Measurements from ENCODE around the gene FKBP4.

The FKBP4 gene

DNA sequence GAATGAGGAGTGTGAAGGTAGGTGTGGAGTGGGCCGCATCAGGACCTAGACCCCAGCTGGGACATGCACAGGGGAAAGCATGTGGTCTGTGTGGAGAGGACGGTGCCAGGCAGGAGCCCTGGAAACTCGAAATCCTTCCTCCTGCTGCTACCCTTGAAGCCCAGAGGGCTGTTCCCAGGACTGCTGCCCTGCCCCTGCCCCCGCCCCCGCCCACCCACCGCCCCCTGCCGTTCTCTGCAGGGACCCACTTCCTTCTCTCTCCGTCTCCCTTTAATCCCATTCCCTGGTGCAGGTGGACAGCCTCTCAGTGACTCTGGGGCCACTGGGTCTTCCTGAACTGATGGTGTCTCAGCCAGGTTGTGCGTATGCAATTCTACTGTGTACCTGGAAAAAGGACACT, 25.7 kb downstream of the FKBP4 start:
- no peak overlapping the region for H3K18ac ChIP-seq (ENCODE audit: low read depth in 1 of 2, low read length in 2 of 2)
- no peak overlapping the region for H2AFZ ChIP-seq (ENCODE audit: low read depth, low read length)
- H4K91ac ChIP-seq (ENCODE audit: low read length), result no peak overlapping the region
- no peak overlapping the region for H3K4me2 ChIP-seq (ENCODE audit: low read length, poor library complexity, severe bottlenecking)
- H3K27me3 ChIP-seq (ENCODE audit: control insufficient read depth in 1 of 2, insufficient read depth in 1 of 2, low read length in 2 of 2), result no peaks in the 10 kb centered on the region
- peaks cover 78 to 82% of the 10 kb centered on the region in 2 experiments for H3K36me3 ChIP-seq (ENCODE audit: control insufficient read depth in 1 of 2, insufficient read depth in 2 of 2, low read depth in 1 of 2, low read length in 2 of 2)
- H3K23ac ChIP-seq (ENCODE audit: low read length in 2 of 2), result no peak overlapping the region
- no peaks in the 10 kb centered on the region for H3K4me1 ChIP-seq (ENCODE audit: control insufficient read depth, insufficient read depth, low read depth, low read length)
- H2BK15ac ChIP-seq (ENCODE audit: low read depth, poor library complexity, severe bottlenecking), result no peak overlapping the region
- H3K9ac ChIP-seq (ENCODE audit: low read length), result no peak overlapping the region
- no peak for DNase-seq
- no peak overlapping the region for H2BK120ac ChIP-seq (ENCODE audit: low read depth, low read length)
- H3K27ac ChIP-seq (ENCODE audit: low read length, poor library complexity, severe bottlenecking), result no peak overlapping the region
- H2BK12ac ChIP-seq (ENCODE audit: low read length in 2 of 2), result no peak overlapping the region
- H3K9me3 ChIP-seq (ENCODE audit: control insufficient read depth, low read length), result no peaks in the 10 kb centered on the region
- no peak overlapping the region for H2BK5ac ChIP-seq (ENCODE audit: low read depth, low read length, poor library complexity, severe bottlenecking)
- no peak overlapping the region for H3K14ac ChIP-seq (ENCODE audit: low read length in 2 of 2)
- H4K8ac ChIP-seq (ENCODE audit: low read length), result no peak overlapping the region
- H3K4me3 ChIP-seq (ENCODE audit: insufficient read depth in 1 of 2, low read depth in 1 of 2, low read length in 2 of 2), result no peak overlapping the region
- WGBS, result 85% methylated on average over 7 of the region's 9 CpGs
- no peak overlapping the region for H3K4ac ChIP-seq (ENCODE audit: low read depth in 1 of 2, low read length in 2 of 2)
- no peak overlapping the region for H2AK5ac ChIP-seq (ENCODE audit: low read length, severe bottlenecking)
- H3K79me1 ChIP-seq (replicated peaks; ENCODE audit: low read length, poor library complexity, severe bottlenecking), result peaks cover 14% of the 10 kb centered on the region

GRCh38 chr12:2823483-2823882, 28.7 kb downstream of the FKBP4 start:
- Histone ChIP-seq H4K91ac (ENCODE audit: low read length) (no peak overlapping the region), H3K9ac (ENCODE audit: low read length) (no peak overlapping the region), H2BK15ac (ENCODE audit: low read depth, poor library complexity, severe bottlenecking) (no peak overlapping the region), H2BK5ac (ENCODE audit: low read depth, low read length, poor library complexity, severe bottlenecking) (no peak overlapping the region), H3K18ac (ENCODE audit: low read depth in 1 of 2, low read length in 2 of 2) (no peak overlapping the region), H3K4me1 (ENCODE audit: control insufficient read depth, insufficient read depth, low read depth, low read length) (peaks cover 7% of the 10 kb centered on the region), H3K27me3 (ENCODE audit: control insufficient read depth in 1 of 2, insufficient read depth in 1 of 2, low read length in 2 of 2) (no peaks in the 10 kb centered on the region), H2AK5ac (ENCODE audit: low read length, severe bottlenecking) (no peak overlapping the region), H4K8ac (ENCODE audit: low read length) (no peak overlapping the region), H3K14ac (ENCODE audit: low read length in 2 of 2) (no peak overlapping the region), H2AFZ (ENCODE audit: low read depth, low read length) (no peak overlapping the region), H3K9me3 (ENCODE audit: control insufficient read depth, low read length) (no peaks in the 10 kb centered on the region), H3K79me1 (replicated peaks; ENCODE audit: low read length, poor library complexity, severe bottlenecking) (peaks cover 4% of the 10 kb centered on the region), H3K4me3 (ENCODE audit: insufficient read depth in 1 of 2, low read depth in 1 of 2, low read length in 2 of 2) (no peak overlapping the region), H3K4me2 (ENCODE audit: low read length, poor library complexity, severe bottlenecking) (no peak overlapping the region), H2BK120ac (ENCODE audit: low read depth, low read length) (no peak overlapping the region), H2BK12ac (ENCODE audit: low read length in 2 of 2) (no peak overlapping the region), H3K23ac (ENCODE audit: low read length in 2 of 2) (no peak overlapping the region), H3K27ac (ENCODE audit: low read length, poor library complexity, severe bottlenecking) (no peak overlapping the region), H3K36me3 (ENCODE audit: control insufficient read depth in 1 of 2, insufficient read depth in 2 of 2, low read depth in 1 of 2, low read length in 2 of 2) (peaks cover 85 to 94% of the 10 kb centered on the region in 2 experiments), H3K4ac (ENCODE audit: low read depth in 1 of 2, low read length in 2 of 2) (no peak overlapping the region)
- WGBS, result 80% methylated on average over 7 of the region's 7 CpGs
- no peak for DNase-seq

- Histone ChIP-seq H3K4ac (ENCODE audit: low read depth in 1 of 2, low read length in 2 of 2) (no peak overlapping the region), H2BK15ac (ENCODE audit: low read depth, poor library complexity, severe bottlenecking) (no peak overlapping the region), H3K27me3 (ENCODE audit: control insufficient read depth in 1 of 2, insufficient read depth in 1 of 2, low read length in 2 of 2) (no peaks in the 10 kb centered on the region), H2BK12ac (ENCODE audit: low read length in 2 of 2) (no peak overlapping the region), H3K23ac (ENCODE audit: low read length in 2 of 2) (no peak overlapping the region), H3K4me1 (ENCODE audit: control insufficient read depth, insufficient read depth, low read depth, low read length) (peaks cover 7% of the 10 kb centered on the region), H3K18ac (ENCODE audit: low read depth in 1 of 2, low read length in 2 of 2) (no peak overlapping the region), H2AFZ (ENCODE audit: low read depth, low read length) (no peak overlapping the region), H4K91ac (ENCODE audit: low read length) (no peak overlapping the region), H3K9me3 (ENCODE audit: control insufficient read depth, low read length) (no peaks in the 10 kb centered on the region), H4K8ac (ENCODE audit: low read length) (no peak overlapping the region), H3K4me3 (ENCODE audit: insufficient read depth in 1 of 2, low read depth in 1 of 2, low read length in 2 of 2) (no peak overlapping the region), H2BK5ac (ENCODE audit: low read depth, low read length, poor library complexity, severe bottlenecking) (no peak overlapping the region), H3K36me3 (ENCODE audit: control insufficient read depth in 1 of 2, insufficient read depth in 2 of 2, low read depth in 1 of 2, low read length in 2 of 2) (peaks cover 76 to 94% of the 10 kb centered on the region in 2 experiments), H3K79me1 (replicated peaks; ENCODE audit: low read length, poor library complexity, severe bottlenecking) (peaks cover 4% of the 10 kb centered on the region), H3K4me2 (ENCODE audit: low read length, poor library complexity, severe bottlenecking) (no peak overlapping the region), H3K27ac (ENCODE audit: low read length, poor library complexity, severe bottlenecking) (no peak overlapping the region), H2AK5ac (ENCODE audit: low read length, severe bottlenecking) (no peak overlapping the region), H3K14ac (ENCODE audit: low read length in 2 of 2) (no peak overlapping the region), H3K9ac (ENCODE audit: low read length) (no peak overlapping the region), H2BK120ac (ENCODE audit: low read depth, low read length) (no peak overlapping the region)
- DNase-seq, result no peak
- 87% methylated on average over 6 of the region's 6 CpGs for WGBS
Observed at GRCh38 chr12:2824541-2824940, 29.8 kb downstream of the FKBP4 start.

- H2BK15ac ChIP-seq (ENCODE audit: low read depth, poor library complexity, severe bottlenecking), result no peak overlapping the region
- H4K8ac ChIP-seq (ENCODE audit: low read length), result no peak overlapping the region
- H3K9ac ChIP-seq (ENCODE audit: low read length), result no peak overlapping the region
- no peaks in the 10 kb centered on the region for H3K27me3 ChIP-seq (ENCODE audit: control insufficient read depth in 1 of 2, insufficient read depth in 1 of 2, low read length in 2 of 2)
- no peak overlapping the region for H3K18ac ChIP-seq (ENCODE audit: low read depth in 1 of 2, low read length in 2 of 2)
- no peak overlapping the region for H3K23ac ChIP-seq (ENCODE audit: low read length in 2 of 2)
- H2AK5ac ChIP-seq (ENCODE audit: low read length, severe bottlenecking), result no peak overlapping the region
- no peak overlapping the region for H3K14ac ChIP-seq (ENCODE audit: low read length in 2 of 2)
- H3K4me3 ChIP-seq (ENCODE audit: insufficient read depth in 1 of 2, low read depth in 1 of 2, low read length in 2 of 2), result no peak overlapping the region
- no peak overlapping the region for H3K27ac ChIP-seq (ENCODE audit: low read length, poor library complexity, severe bottlenecking)
- peaks cover under 1% of the 10 kb centered on the region for H3K79me1 ChIP-seq (replicated peaks; ENCODE audit: low read length, poor library complexity, severe bottlenecking)
- no peak overlapping the region for H2BK120ac ChIP-seq (ENCODE audit: low read depth, low read length)
- H2BK12ac ChIP-seq (ENCODE audit: low read length in 2 of 2), result no peak overlapping the region
- no peak overlapping the region for H2AFZ ChIP-seq (ENCODE audit: low read depth, low read length)
- no peak overlapping the region for H2BK5ac ChIP-seq (ENCODE audit: low read depth, low read length, poor library complexity, severe bottlenecking)
- no peak for DNase-seq
- 98% methylated on average over 3 of the region's 4 CpGs for WGBS
- H3K9me3 ChIP-seq (ENCODE audit: control insufficient read depth, low read length), result no peaks in the 10 kb centered on the region
- no peak overlapping the region for H4K91ac ChIP-seq (ENCODE audit: low read length)
- H3K36me3 ChIP-seq (ENCODE audit: control insufficient read depth in 1 of 2, insufficient read depth in 2 of 2, low read depth in 1 of 2, low read length in 2 of 2), result peaks cover 70 to 90% of the 10 kb centered on the region in 2 experiments
- H3K4ac ChIP-seq (ENCODE audit: low read depth in 1 of 2, low read length in 2 of 2), result no peak overlapping the region
- no peak overlapping the region for H3K4me2 ChIP-seq (ENCODE audit: low read length, poor library complexity, severe bottlenecking)
- H3K4me1 ChIP-seq (ENCODE audit: control insufficient read depth, insufficient read depth, low read depth, low read length), result peaks cover 7% of the 10 kb centered on the region
Observed at GRCh38 chr12:2825132-2825531, 30.4 kb downstream of the FKBP4 start.

Data from mesenchymal stem cell (in vitro differentiated cells and primary cell).